GM21529 (cell line): ENCODE results near the gene ACTG1.

Experiments used
- ATAC-seq: cut with Tn5 transposase; IDR thresholded peaks from one replicate; pipeline ENCODE4 v1.9.1; 2021; ENCODE audit not compliant: unreplicated experiment

The ACTG1 gene

GRCh38 chr17:81499601-81499970 is 13.0 kb downstream of the ACTG1 start:
- ATAC-seq: no peak

- no peak for ATAC-seq
Observed at GRCh38 chr17:81498953-81499600, 13.5 kb downstream of the ACTG1 start.

GRCh38 chr17:81494626-81495377 is 17.8 kb downstream of the ACTG1 start:
- no peak for ATAC-seq

- no peak for ATAC-seq
Observed at GRCh38 chr17:81493198-81494038, 19.2 kb downstream of the ACTG1 start.

GRCh38 chr17:81492706-81493105 is 19.9 kb downstream of the ACTG1 start:
- ATAC-seq: no peak

- ATAC-seq: no peak
Observed at GRCh38 chr17:81492202-81492601, 20.4 kb downstream of the ACTG1 start.

- ATAC-seq: no peak
Observed at GRCh38 chr17:81491761-81492160, 20.8 kb downstream of the ACTG1 start.

- ATAC-seq: no peak
Observed at GRCh38 chr17:81491181-81491581, 21.4 kb downstream of the ACTG1 start.

GRCh38 chr17:81489998-81490992 is 22.3 kb downstream of the ACTG1 start:
- no peak for ATAC-seq

- ATAC-seq: no peak
Observed at GRCh38 chr17:81489012-81489997, 23.3 kb downstream of the ACTG1 start.

- no peak for ATAC-seq
Observed at GRCh38 chr17:81488276-81488860, 24.2 kb downstream of the ACTG1 start.

- peak; percentile 41 for ATAC-seq
Observed at GRCh38 chr17:81487487-81488275, 24.9 kb downstream of the ACTG1 start.

- ATAC-seq: no peak
Observed at GRCh38 chr17:81487089-81487486, 25.5 kb downstream of the ACTG1 start.

GRCh38 chr17:81486199-81486810 is 26.3 kb downstream of the ACTG1 start:
- ATAC-seq: no peak

- ATAC-seq: peak; percentile 54
Observed at GRCh38 chr17:81484195-81484979, 28.2 kb downstream of the ACTG1 start.

- ATAC-seq: no peak
Observed at GRCh38 chr17:81483862-81484194, 28.8 kb downstream of the ACTG1 start.
